ENCODE measurements around the gene KIF21A.

DNA sequence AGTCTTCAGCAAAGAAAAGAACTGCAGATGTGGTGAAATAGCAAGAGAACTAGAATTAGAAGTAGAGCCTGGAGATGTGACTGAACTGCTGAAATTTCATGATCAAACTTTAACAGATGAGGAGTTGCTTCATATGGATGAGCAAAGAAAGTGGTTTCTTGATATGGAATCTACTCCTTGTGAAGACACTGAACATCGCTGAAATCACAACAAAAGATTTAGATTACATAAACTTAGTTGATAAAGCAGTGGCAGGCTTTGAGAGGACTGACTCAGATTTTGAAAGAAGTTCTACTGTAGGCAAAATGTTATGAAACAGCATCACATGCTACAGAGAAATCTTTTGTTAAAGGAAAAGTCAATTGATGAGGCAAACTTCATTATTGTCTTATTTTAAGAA is 175.0 kb downstream of the KIF21A start:
- TF ChIP-seq, protein P1, sequence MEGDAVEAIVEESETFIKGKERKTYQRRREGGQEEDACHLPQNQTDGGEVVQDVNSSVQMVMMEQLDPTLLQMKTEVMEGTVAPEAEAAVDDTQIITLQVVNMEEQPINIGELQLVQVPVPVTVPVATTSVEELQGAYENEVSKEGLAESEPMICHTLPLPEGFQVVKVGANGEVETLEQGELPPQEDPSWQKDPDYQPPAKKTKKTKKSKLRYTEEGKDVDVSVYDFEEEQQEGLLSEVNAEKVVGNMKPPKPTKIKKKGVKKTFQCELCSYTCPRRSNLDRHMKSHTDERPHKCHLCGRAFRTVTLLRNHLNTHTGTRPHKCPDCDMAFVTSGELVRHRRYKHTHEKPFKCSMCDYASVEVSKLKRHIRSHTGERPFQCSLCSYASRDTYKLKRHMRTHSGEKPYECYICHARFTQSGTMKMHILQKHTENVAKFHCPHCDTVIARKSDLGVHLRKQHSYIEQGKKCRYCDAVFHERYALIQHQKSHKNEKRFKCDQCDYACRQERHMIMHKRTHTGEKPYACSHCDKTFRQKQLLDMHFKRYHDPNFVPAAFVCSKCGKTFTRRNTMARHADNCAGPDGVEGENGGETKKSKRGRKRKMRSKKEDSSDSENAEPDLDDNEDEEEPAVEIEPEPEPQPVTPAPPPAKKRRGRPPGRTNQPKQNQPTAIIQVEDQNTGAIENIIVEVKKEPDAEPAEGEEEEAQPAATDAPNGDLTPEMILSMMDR (IDR thresholded peaks at IDR 0.05) = no peak
- TF ChIP-seq POLR2A (IDR thresholded peaks at IDR 0.05) = no peak
